ENCODE data around the gene PVRIG. TPM values are rescaled to one million over a fixed set of nuclear protein-coding genes. Genes with fewer than 3 reads are reported as not detected.

Gene PVRIG
- total and polyA plus RNA-seq, 9 of the 15 experiments (the other 6 are each of a cell fraction or from before 2014, with no cell fraction given) = 0.16 to 0.64 TPM; not detected in 7

GRCh38 chr7:100208911-100209408 lies 10.8 kb upstream of the PVRIG start (continued):
- peak in 2 of 3 experiments; percentile 17 to 18; a peak in 2 of 6 replicates for TF ChIP-seq CTCF (IDR thresholded peaks at IDR 0.05 in 2 of 3, conservative IDR thresholded peaks at IDR 0.05 in 1 of 3; ENCODE audit: insufficient read depth in 2 of 3, low read depth in 1 of 3, low read length in 3 of 3)
- TF ChIP-seq, protein P1, sequence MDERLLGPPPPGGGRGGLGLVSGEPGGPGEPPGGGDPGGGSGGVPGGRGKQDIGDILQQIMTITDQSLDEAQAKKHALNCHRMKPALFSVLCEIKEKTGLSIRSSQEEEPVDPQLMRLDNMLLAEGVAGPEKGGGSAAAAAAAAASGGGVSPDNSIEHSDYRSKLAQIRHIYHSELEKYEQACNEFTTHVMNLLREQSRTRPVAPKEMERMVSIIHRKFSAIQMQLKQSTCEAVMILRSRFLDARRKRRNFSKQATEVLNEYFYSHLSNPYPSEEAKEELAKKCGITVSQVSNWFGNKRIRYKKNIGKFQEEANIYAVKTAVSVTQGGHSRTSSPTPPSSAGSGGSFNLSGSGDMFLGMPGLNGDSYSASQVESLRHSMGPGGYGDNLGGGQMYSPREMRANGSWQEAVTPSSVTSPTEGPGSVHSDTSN (CRISPR knock-in tag; IDR thresholded peaks at IDR 0.05; ENCODE audit: low read depth) = no peak
- TF ChIP-seq, protein P1 (tag; conservative IDR thresholded peaks at IDR 0.05; ENCODE audit: low read depth) = peak; percentile 48
- no peak for TF ChIP-seq DEAF1 (CRISPR knock-in tag; IDR thresholded peaks at IDR 0.05)
- no peak for TF ChIP-seq ZC3H4 (CRISPR knock-in tag; IDR thresholded peaks at IDR 0.05; ENCODE audit: borderline replicate concordance)
- TF ChIP-seq, protein P2, sequence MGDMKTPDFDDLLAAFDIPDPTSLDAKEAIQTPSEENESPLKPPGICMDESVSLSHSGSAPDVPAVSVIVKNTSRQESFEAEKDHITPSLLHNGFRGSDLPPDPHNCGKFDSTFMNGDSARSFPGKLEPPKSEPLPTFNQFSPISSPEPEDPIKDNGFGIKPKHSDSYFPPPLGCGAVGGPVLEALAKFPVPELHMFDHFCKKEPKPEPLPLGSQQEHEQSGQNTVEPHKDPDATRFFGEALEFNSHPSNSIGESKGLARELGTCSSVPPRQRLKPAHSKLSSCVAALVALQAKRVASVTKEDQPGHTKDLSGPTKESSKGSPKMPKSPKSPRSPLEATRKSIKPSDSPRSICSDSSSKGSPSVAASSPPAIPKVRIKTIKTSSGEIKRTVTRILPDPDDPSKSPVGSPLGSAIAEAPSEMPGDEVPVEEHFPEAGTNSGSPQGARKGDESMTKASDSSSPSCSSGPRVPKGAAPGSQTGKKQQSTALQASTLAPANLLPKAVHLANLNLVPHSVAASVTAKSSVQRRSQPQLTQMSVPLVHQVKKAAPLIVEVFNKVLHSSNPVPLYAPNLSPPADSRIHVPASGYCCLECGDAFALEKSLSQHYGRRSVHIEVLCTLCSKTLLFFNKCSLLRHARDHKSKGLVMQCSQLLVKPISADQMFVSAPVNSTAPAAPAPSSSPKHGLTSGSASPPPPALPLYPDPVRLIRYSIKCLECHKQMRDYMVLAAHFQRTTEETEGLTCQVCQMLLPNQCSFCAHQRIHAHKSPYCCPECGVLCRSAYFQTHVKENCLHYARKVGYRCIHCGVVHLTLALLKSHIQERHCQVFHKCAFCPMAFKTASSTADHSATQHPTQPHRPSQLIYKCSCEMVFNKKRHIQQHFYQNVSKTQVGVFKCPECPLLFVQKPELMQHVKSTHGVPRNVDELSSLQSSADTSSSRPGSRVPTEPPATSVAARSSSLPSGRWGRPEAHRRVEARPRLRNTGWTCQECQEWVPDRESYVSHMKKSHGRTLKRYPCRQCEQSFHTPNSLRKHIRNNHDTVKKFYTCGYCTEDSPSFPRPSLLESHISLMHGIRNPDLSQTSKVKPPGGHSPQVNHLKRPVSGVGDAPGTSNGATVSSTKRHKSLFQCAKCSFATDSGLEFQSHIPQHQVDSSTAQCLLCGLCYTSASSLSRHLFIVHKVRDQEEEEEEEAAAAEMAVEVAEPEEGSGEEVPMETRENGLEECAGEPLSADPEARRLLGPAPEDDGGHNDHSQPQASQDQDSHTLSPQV (IDR thresholded peaks at IDR 0.05) = no peak
- peak; percentile 49; the same call in 1 of the 2 replicates for TF ChIP-seq ZNF384 (IDR thresholded peaks at IDR 0.05; ENCODE audit: low read depth, low read length)
- TF ChIP-seq ZNF589 (CRISPR knock-in tag; IDR thresholded peaks at IDR 0.05; ENCODE audit: low read depth) = no peak
- peak; percentile 40; the same call in 1 of the 2 replicates for TF ChIP-seq KAT7 (CRISPR knock-in tag; IDR thresholded peaks at IDR 0.05; ENCODE audit: borderline replicate concordance)
- TF ChIP-seq, protein P3, sequence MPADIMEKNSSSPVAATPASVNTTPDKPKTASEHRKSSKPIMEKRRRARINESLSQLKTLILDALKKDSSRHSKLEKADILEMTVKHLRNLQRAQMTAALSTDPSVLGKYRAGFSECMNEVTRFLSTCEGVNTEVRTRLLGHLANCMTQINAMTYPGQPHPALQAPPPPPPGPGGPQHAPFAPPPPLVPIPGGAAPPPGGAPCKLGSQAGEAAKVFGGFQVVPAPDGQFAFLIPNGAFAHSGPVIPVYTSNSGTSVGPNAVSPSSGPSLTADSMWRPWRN (IDR thresholded peaks at IDR 0.05; ENCODE audit: low read depth) = no peak
- peak; percentile 76 for TF ChIP-seq NFIC (IDR thresholded peaks at IDR 0.05)
- no peak for TF ChIP-seq SREBF2 (CRISPR knock-in tag; IDR thresholded peaks at IDR 0.05)

All from K562 (cell line).